Measurements from ENCODE around the gene SLC24A3. TPM values are rescaled to one million over a fixed set of nuclear protein-coding genes. Genes with fewer than 3 reads are reported as not detected.

The SLC24A3 gene
- total and polyA plus RNA-seq, 2 experiments from 2014 or later, result 0.81 to 2.5 TPM

DNA sequence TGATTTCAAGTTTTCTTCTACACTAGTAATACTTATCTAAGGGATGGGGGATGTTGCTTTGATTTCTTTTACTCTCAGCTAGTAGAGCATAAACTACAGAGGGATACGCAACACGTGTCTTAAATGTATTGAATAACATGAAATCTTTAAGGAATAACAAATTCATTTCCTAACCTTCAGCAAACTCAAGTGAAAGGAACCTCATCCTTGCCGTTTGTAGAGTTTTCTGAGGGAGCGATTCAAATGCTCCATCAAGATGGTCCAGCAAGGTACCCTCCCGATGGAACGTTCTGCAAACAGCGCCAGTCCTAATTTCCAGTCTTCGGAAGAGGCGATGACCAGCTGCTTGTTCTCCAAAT is 450.2 kb downstream of the SLC24A3 start (continued):
- TF ChIP-seq, protein P1, sequence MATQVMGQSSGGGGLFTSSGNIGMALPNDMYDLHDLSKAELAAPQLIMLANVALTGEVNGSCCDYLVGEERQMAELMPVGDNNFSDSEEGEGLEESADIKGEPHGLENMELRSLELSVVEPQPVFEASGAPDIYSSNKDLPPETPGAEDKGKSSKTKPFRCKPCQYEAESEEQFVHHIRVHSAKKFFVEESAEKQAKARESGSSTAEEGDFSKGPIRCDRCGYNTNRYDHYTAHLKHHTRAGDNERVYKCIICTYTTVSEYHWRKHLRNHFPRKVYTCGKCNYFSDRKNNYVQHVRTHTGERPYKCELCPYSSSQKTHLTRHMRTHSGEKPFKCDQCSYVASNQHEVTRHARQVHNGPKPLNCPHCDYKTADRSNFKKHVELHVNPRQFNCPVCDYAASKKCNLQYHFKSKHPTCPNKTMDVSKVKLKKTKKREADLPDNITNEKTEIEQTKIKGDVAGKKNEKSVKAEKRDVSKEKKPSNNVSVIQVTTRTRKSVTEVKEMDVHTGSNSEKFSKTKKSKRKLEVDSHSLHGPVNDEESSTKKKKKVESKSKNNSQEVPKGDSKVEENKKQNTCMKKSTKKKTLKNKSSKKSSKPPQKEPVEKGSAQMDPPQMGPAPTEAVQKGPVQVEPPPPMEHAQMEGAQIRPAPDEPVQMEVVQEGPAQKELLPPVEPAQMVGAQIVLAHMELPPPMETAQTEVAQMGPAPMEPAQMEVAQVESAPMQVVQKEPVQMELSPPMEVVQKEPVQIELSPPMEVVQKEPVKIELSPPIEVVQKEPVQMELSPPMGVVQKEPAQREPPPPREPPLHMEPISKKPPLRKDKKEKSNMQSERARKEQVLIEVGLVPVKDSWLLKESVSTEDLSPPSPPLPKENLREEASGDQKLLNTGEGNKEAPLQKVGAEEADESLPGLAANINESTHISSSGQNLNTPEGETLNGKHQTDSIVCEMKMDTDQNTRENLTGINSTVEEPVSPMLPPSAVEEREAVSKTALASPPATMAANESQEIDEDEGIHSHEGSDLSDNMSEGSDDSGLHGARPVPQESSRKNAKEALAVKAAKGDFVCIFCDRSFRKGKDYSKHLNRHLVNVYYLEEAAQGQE (IDR thresholded peaks at IDR 0.05; ENCODE audit: unreplicated experiment), result no peak
- TF ChIP-seq STAT1 (IDR thresholded peaks at IDR 0.05; ENCODE audit: unreplicated experiment), result no peak

DNA sequence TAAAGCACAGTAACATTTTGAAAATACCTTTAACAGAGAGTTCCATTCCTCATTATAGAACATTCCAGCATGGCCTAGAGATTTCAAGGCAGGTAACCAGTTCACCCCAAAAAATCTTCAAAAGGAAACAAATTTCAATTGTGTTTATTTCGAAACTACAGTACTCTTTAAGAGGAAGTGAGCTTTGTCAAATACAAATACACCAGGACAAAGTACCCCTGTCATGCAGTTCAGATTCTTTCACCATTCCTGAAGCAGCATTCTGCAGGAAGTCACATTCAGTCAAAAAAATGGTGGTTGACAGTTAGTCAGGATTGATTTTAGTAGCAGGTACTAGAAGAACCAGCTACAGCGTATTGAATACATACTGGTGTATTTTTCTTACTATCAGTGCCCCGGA is 456.0 kb downstream of the SLC24A3 start:
- no peaks in the 10 kb centered on the region for H4K20me1 ChIP-seq (replicated peaks; ENCODE audit: insufficient read depth)
- ATAC-seq (no peak), DNase-seq (ENCODE audit: low spot score) (no peak)
- no peaks in the 10 kb centered on the region for H3F3A ChIP-seq (replicated peaks; ENCODE audit: low read depth)
- Mint-ChIP-seq H3K4me3 (no peak overlapping the region), H3K27me3 (ENCODE audit: insufficient read depth, low read depth, poor library complexity) (peaks cover 3% of the 10 kb centered on the region), H3K9me3 (0 out of 3 replicates have a peak, but pooled peaks cover 6% of the 10 kb centered on the region), H3K36me3 (ENCODE audit: low read depth) (0 out of 3 replicates have a peak, but pooled peaks cover 4% of the 10 kb centered on the region), H3K27ac (no peak overlapping the region), H3K4me1 (peaks cover 5% of the 10 kb centered on the region; the same call in 1 of the 3 replicates)
- H2AFZ ChIP-seq, result no peak overlapping the region
- no peak overlapping the region for H3K27ac ChIP-seq (ENCODE audit: low read depth)
- H3K27me3 ChIP-seq (ENCODE audit: insufficient read depth), result no peaks in the 10 kb centered on the region
- H3K4me2 ChIP-seq, result no peak overlapping the region
- H3K4me3 ChIP-seq, result no peak overlapping the region
- no peaks in the 10 kb centered on the region for H3K79me2 ChIP-seq (replicated peaks; ENCODE audit: insufficient read depth)
- H3K9me2 ChIP-seq (ENCODE audit: insufficient read depth), result peaks cover 6% of the 10 kb centered on the region; the same call in 1 of the 2 replicates
- no peaks in the 10 kb centered on the region for H3K4me1 ChIP-seq (ENCODE audit: insufficient read depth)
- no peaks in the 10 kb centered on the region for H3K36me3 ChIP-seq (ENCODE audit: insufficient read depth)
- no peak for TF ChIP-seq ZNF114 (CRISPR knock-in tag; IDR thresholded peaks at IDR 0.05)
- TF ChIP-seq, protein P2, sequence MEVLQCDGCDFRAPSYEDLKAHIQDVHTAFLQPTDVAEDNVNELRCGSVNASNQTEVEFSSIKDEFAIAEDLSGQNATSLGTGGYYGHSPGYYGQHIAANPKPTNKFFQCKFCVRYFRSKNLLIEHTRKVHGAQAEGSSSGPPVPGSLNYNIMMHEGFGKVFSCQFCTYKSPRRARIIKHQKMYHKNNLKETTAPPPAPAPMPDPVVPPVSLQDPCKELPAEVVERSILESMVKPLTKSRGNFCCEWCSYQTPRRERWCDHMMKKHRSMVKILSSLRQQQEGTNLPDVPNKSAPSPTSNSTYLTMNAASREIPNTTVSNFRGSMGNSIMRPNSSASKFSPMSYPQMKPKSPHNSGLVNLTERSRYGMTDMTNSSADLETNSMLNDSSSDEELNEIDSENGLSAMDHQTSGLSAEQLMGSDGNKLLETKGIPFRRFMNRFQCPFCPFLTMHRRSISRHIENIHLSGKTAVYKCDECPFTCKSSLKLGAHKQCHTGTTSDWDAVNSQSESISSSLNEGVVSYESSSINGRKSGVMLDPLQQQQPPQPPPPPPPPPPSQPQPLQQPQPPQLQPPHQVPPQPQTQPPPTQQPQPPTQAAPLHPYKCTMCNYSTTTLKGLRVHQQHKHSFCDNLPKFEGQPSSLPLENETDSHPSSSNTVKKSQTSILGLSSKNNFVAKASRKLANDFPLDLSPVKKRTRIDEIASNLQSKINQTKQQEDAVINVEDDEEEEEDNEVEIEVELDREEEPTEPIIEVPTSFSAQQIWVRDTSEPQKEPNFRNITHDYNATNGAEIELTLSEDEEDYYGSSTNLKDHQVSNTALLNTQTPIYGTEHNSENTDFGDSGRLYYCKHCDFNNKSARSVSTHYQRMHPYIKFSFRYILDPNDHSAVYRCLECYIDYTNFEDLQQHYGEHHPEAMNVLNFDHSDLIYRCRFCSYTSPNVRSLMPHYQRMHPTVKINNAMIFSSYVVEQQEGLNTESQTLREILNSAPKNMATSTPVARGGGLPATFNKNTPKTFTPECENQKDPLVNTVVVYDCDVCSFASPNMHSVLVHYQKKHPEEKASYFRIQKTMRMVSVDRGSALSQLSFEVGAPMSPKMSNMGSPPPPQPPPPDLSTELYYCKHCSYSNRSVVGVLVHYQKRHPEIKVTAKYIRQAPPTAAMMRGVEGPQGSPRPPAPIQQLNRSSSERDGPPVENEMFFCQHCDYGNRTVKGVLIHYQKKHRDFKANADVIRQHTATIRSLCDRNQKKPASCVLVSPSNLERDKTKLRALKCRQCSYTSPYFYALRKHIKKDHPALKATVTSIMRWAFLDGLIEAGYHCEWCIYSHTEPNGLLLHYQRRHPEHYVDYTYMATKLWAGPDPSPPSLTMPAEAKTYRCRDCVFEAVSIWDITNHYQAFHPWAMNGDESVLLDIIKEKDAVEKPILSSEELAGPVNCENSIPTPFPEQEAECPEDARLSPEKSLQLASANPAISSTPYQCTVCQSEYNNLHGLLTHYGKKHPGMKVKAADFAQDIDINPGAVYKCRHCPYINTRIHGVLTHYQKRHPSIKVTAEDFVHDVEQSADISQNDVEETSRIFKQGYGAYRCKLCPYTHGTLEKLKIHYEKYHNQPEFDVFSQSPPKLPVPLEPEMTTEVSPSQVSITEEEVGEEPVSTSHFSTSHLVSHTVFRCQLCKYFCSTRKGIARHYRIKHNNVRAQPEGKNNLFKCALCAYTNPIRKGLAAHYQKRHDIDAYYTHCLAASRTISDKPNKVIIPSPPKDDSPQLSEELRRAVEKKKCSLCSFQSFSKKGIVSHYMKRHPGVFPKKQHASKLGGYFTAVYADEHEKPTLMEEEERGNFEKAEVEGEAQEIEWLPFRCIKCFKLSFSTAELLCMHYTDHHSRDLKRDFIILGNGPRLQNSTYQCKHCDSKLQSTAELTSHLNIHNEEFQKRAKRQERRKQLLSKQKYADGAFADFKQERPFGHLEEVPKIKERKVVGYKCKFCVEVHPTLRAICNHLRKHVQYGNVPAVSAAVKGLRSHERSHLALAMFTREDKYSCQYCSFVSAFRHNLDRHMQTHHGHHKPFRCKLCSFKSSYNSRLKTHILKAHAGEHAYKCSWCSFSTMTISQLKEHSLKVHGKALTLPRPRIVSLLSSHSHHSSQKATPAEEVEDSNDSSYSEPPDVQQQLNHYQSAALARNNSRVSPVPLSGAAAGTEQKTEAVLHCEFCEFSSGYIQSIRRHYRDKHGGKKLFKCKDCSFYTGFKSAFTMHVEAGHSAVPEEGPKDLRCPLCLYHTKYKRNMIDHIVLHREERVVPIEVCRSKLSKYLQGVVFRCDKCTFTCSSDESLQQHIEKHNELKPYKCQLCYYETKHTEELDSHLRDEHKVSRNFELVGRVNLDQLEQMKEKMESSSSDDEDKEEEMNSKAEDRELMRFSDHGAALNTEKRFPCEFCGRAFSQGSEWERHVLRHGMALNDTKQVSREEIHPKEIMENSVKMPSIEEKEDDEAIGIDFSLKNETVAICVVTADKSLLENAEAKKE (CRISPR knock-in tag; IDR thresholded peaks at IDR 0.05), result no peak
- no peak for TF ChIP-seq NANOG (IDR thresholded peaks at IDR 0.05; ENCODE audit: borderline replicate concordance)
- TF ChIP-seq, protein P3, sequence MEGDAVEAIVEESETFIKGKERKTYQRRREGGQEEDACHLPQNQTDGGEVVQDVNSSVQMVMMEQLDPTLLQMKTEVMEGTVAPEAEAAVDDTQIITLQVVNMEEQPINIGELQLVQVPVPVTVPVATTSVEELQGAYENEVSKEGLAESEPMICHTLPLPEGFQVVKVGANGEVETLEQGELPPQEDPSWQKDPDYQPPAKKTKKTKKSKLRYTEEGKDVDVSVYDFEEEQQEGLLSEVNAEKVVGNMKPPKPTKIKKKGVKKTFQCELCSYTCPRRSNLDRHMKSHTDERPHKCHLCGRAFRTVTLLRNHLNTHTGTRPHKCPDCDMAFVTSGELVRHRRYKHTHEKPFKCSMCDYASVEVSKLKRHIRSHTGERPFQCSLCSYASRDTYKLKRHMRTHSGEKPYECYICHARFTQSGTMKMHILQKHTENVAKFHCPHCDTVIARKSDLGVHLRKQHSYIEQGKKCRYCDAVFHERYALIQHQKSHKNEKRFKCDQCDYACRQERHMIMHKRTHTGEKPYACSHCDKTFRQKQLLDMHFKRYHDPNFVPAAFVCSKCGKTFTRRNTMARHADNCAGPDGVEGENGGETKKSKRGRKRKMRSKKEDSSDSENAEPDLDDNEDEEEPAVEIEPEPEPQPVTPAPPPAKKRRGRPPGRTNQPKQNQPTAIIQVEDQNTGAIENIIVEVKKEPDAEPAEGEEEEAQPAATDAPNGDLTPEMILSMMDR (conservative IDR thresholded peaks at IDR 0.05; ENCODE audit: low read depth in 2 of 2), result no peak
- TF ChIP-seq, protein P4, sequence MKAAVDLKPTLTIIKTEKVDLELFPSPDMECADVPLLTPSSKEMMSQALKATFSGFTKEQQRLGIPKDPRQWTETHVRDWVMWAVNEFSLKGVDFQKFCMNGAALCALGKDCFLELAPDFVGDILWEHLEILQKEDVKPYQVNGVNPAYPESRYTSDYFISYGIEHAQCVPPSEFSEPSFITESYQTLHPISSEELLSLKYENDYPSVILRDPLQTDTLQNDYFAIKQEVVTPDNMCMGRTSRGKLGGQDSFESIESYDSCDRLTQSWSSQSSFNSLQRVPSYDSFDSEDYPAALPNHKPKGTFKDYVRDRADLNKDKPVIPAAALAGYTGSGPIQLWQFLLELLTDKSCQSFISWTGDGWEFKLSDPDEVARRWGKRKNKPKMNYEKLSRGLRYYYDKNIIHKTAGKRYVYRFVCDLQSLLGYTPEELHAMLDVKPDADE (IDR thresholded peaks at IDR 0.05), result no peak
- TF ChIP-seq, protein P1 (IDR thresholded peaks at IDR 0.05; ENCODE audit: unreplicated experiment), result no peak
- TF ChIP-seq STAT1 (IDR thresholded peaks at IDR 0.05; ENCODE audit: unreplicated experiment), result no peak
- TF ChIP-seq POLR2AphosphoS5 (IDR thresholded peaks at IDR 0.05; ENCODE audit: low read depth), result no peak
